GM12878 (cell line): ENCODE measurements around the gene MTF1.

Experiments
- BMI1 ChIP-seq: fragments of 450-650 bp; IDR thresholded peaks from 2 replicates; pipeline ENCODE4 v1.6.1; 2016; ENCODE audit warnings: mild to moderate bottlenecking, moderate library complexity, borderline replicate concordance
- CHD2 ChIP-seq: IDR thresholded peaks from 2 replicates; pipeline ENCODE4 v1.6.1; 2011; ENCODE audit warnings: low read depth, low read length, improper control_type of control experiment, borderline replicate concordance
- CTCF ChIP-seq, 3 experiments: IDR thresholded peaks in 2 of 3; conservative IDR thresholded peaks in 1 of 3; 2 replicates each; pipeline ENCODE4 v1.5.1; 2011; ENCODE audit warnings: low read depth in 3 of 3, low read length in 3 of 3, mild to moderate bottlenecking in 3 of 3, control low read depth in 2 of 3, moderate library complexity in 2 of 3, inconsistent platforms in 1 of 3, mixed read lengths in 1 of 3; ENCODE audit not compliant: control insufficient read depth in 2 of 3, insufficient read depth in 1 of 3; ENCODE audit errors: extremely low read depth in 1 of 3
- GABPA ChIP-seq: IDR thresholded peaks from 2 replicates; pipeline ENCODE4 v1.6.1; 2014; ENCODE audit warnings: antibody characterized with exemption, low read depth, mild to moderate bottlenecking, inconsistent platforms
- MAX ChIP-seq: IDR thresholded peaks from 2 replicates; pipeline ENCODE4 v1.6.1; 2012; ENCODE audit warnings: low read depth, low read length, improper control_type of control experiment
- PAX8 ChIP-seq: fragments of 450-650 bp; IDR thresholded peaks from 2 replicates; pipeline ENCODE4 v1.6.1; 2017; ENCODE audit warnings: mild to moderate bottlenecking, moderate library complexity
- POLR2A ChIP-seq: IDR thresholded peaks from 2 replicates; pipeline ENCODE4 v1.6.1; 2011; ENCODE audit warnings: low read depth, mild to moderate bottlenecking, low read length
- SREBF2 ChIP-seq: IDR thresholded peaks from 2 replicates; pipeline ENCODE4 v1.6.1; 2012; ENCODE audit warnings: mild to moderate bottlenecking, low read length
- SRF ChIP-seq, 2 experiments: IDR thresholded peaks; 2 replicates each; pipeline ENCODE4 v1.6.1; 2011; ENCODE audit warnings: low read depth in 2 of 2, low read length in 2 of 2, mild to moderate bottlenecking in 1 of 2, moderate library complexity in 1 of 2
- SUPT20H ChIP-seq: IDR thresholded peaks from 2 replicates; pipeline ENCODE4 v1.6.1; 2011; ENCODE audit warnings: low read depth, mild to moderate bottlenecking, low read length, moderate library complexity, borderline replicate concordance; ENCODE audit not compliant: control insufficient read depth
- TCF12 ChIP-seq: IDR thresholded peaks from 2 replicates; pipeline ENCODE4 v1.6.1; 2011; ENCODE audit warnings: low read depth, mild to moderate bottlenecking, low read length
- ZNF274 ChIP-seq: IDR thresholded peaks from one replicate; pipeline ENCODE4 v1.8.0; 2011; ENCODE audit not compliant: insufficient read length, insufficient read depth

- no peak for TF ChIP-seq CTCF (IDR thresholded peaks at IDR 0.05 in 2 of 3, conservative IDR thresholded peaks at IDR 0.05 in 1 of 3; ENCODE audit: control insufficient read depth in 2 of 3, extremely low read depth in 1 of 3, insufficient read depth in 1 of 3, low read depth in 3 of 3, low read length in 3 of 3)
- TF ChIP-seq CHD2 = no peak
- TF ChIP-seq BMI1 = no peak
- TF ChIP-seq TCF12 = peak; percentile 61; the same call in 1 of the 2 replicates
- TF ChIP-seq SUPT20H = no peak
- TF ChIP-seq SREBF2 = no peak
- TF ChIP-seq ZNF274 = no peak
- no peak for TF ChIP-seq PAX8
- no peak for TF ChIP-seq POLR2A
- TF ChIP-seq GABPA = no peak
- no peak for TF ChIP-seq MAX
- TF ChIP-seq SRF (IDR thresholded peaks at IDR 0.05; ENCODE audit: low read depth in 2 of 2, low read length in 2 of 2) = no peak
These were observed 12.6 kb downstream of the MTF1 start for GRCh38 chr1:37846647-37847339.
